ENCODE measurements around the gene KIF2C.

The KIF2C gene

GRCh38 chr1:44803062-44803311 lies 63.4 kb downstream of the KIF2C start:
- no peak for TF ChIP-seq TCF12 (IDR thresholded peaks at IDR 0.05; ENCODE audit: low read depth)
- no peak for TF ChIP-seq TAF1 (IDR thresholded peaks at IDR 0.05; ENCODE audit: low read depth)
- no peak for TF ChIP-seq EP300 (IDR thresholded peaks at IDR 0.05; ENCODE audit: borderline replicate concordance)
- TF ChIP-seq CREB1 (IDR thresholded peaks at IDR 0.05; ENCODE audit: low read depth) = no peak
- no peak for TF ChIP-seq ZBTB7A (IDR thresholded peaks at IDR 0.05; ENCODE audit: low read depth)

- TF ChIP-seq EGR1 (IDR thresholded peaks at IDR 0.05) = no peak
- TF ChIP-seq USF1 (IDR thresholded peaks at IDR 0.05) = no peak
- TF ChIP-seq ZBTB7A (IDR thresholded peaks at IDR 0.05; ENCODE audit: low read depth) = no peak
- no peak for TF ChIP-seq YY1 (IDR thresholded peaks at IDR 0.05; ENCODE audit: low read depth)
- no peak for TF ChIP-seq CREB1 (IDR thresholded peaks at IDR 0.05; ENCODE audit: low read depth)
- no peak for TF ChIP-seq TCF12 (IDR thresholded peaks at IDR 0.05; ENCODE audit: low read depth)
- no peak for TF ChIP-seq CEBPB (IDR thresholded peaks at IDR 0.05)
- TF ChIP-seq FOXM1 (IDR thresholded peaks at IDR 0.05; ENCODE audit: borderline replicate concordance, low read depth) = no peak
- no peak for TF ChIP-seq NFIC (IDR thresholded peaks at IDR 0.05)
- TF ChIP-seq EP300 (IDR thresholded peaks at IDR 0.05; ENCODE audit: borderline replicate concordance) = no peak
- no peak for TF ChIP-seq TEAD4 (IDR thresholded peaks at IDR 0.05)
- TF ChIP-seq RAD21 (IDR thresholded peaks at IDR 0.05; ENCODE audit: low read depth) = no peak
- no peak for TF ChIP-seq TAF1 (IDR thresholded peaks at IDR 0.05; ENCODE audit: low read depth)
- no peak for TF ChIP-seq MAX (IDR thresholded peaks at IDR 0.05)
- TF ChIP-seq REST (IDR thresholded peaks at IDR 0.05; ENCODE audit: low read depth) = no peak
These were observed 63.9 kb downstream of the KIF2C start for GRCh38 chr1:44803312-44804095.

- no peak for TF ChIP-seq ZBTB7A (IDR thresholded peaks at IDR 0.05; ENCODE audit: low read depth)
- TF ChIP-seq USF1 (IDR thresholded peaks at IDR 0.05) = no peak
- no peak for TF ChIP-seq REST (IDR thresholded peaks at IDR 0.05; ENCODE audit: low read depth)
- TF ChIP-seq TAF1 (IDR thresholded peaks at IDR 0.05; ENCODE audit: low read depth) = no peak
- no peak for TF ChIP-seq MAX (IDR thresholded peaks at IDR 0.05)
- TF ChIP-seq TEAD4 (IDR thresholded peaks at IDR 0.05) = no peak
- no peak for TF ChIP-seq CEBPB (IDR thresholded peaks at IDR 0.05)
- no peak for TF ChIP-seq EP300 (IDR thresholded peaks at IDR 0.05; ENCODE audit: borderline replicate concordance)
- TF ChIP-seq EGR1 (IDR thresholded peaks at IDR 0.05) = no peak
- TF ChIP-seq YY1 (IDR thresholded peaks at IDR 0.05; ENCODE audit: low read depth) = no peak
These were observed 65.8 kb downstream of the KIF2C start for GRCh38 chr1:44805311-44806024.

- TF ChIP-seq CREB1 (IDR thresholded peaks at IDR 0.05; ENCODE audit: low read depth) (no peak), ZBTB7A (IDR thresholded peaks at IDR 0.05; ENCODE audit: low read depth) (no peak), CEBPB (IDR thresholded peaks at IDR 0.05) (no peak), YY1 (IDR thresholded peaks at IDR 0.05; ENCODE audit: low read depth) (no peak), FOXM1 (IDR thresholded peaks at IDR 0.05; ENCODE audit: borderline replicate concordance, low read depth) (no peak), RAD21 (IDR thresholded peaks at IDR 0.05; ENCODE audit: low read depth) (no peak), EP300 (IDR thresholded peaks at IDR 0.05; ENCODE audit: borderline replicate concordance) (no peak), REST (IDR thresholded peaks at IDR 0.05; ENCODE audit: low read depth) (no peak), EGR1 (IDR thresholded peaks at IDR 0.05) (no peak), TCF12 (IDR thresholded peaks at IDR 0.05; ENCODE audit: low read depth) (no peak), USF1 (IDR thresholded peaks at IDR 0.05) (no peak), TEAD4 (IDR thresholded peaks at IDR 0.05) (no peak), MAX (IDR thresholded peaks at IDR 0.05) (no peak), NFIC (IDR thresholded peaks at IDR 0.05) (no peak), TAF1 (IDR thresholded peaks at IDR 0.05; ENCODE audit: low read depth) (no peak)
These were observed 66.5 kb downstream of the KIF2C start for GRCh38 chr1:44806025-44806703.
